K562 (cell line): ENCODE measurements around the gene SCARB2. TPM values are rescaled to one million over a fixed set of nuclear protein-coding genes. Genes with fewer than 3 reads are reported as not detected.

Experiments used
- ATAC-seq: fragments of 200-7000 bp; cut with Tn5 transposase; 3 replicates; pipeline ENCODE4 v1.9.1; 2020; ENCODE audit warnings: moderate library complexity
- BruUV-seq: library from RNA; stranded (reverse); fragments of 400-500 nt; replicated peaks from 2 replicates; lab custom pipeline; 2021; lab: Mats Ljungman, UMichigan
- CTCF ChIA-PET: fragments of 300-600 bp; formaldehyde crosslinking; extraction: SDS; loops from one replicate; lab custom pipeline; 2021; ENCODE audit warnings: low intra/inter-chr PET ratio; lab: Yijun Ruan, JAX
- POLR2A ChIA-PET: fragments of 300-600, 350-650 bp; sonication (Branson Sonifier 250); formaldehyde crosslinking; extraction: SDS; loops from one replicate; lab custom pipeline; 2021; ENCODE audit warnings: antibody characterized with exemption, inconsistent platforms; lab: Yijun Ruan, JAX
- DNase-seq, 4 experiments: peaks; one replicate each; pipeline versions ENCODE4 v3.0.0 to v3.0.0-alpha.2; 2011 to 2018; ENCODE audit warnings: low spot score in 3 of 4, mixed read lengths in 3 of 4; ENCODE audit errors: extremely low read depth in 1 of 4
- FAIRE-seq: peaks from 2 replicates; lab custom pipeline; 2011; peaks lifted over from hg19 to GRCh38; lab: Jason Lieb, UNC
- H2AFZ ChIP-seq: 2 replicates; pipeline ENCODE4 v1.6.0; 2011; ENCODE audit warnings: low read depth, low read length, control low read depth, inconsistent platforms
- H3K27ac ChIP-seq: fragments of 200-600 bp; 3 replicates; pipeline ENCODE4 v1.8.0; 2011; ENCODE audit warnings: low read depth, mild to moderate bottlenecking, control low read depth, inconsistent platforms, low read length, moderate library complexity, mixed read lengths; ENCODE audit errors: extremely low read depth
- H3K27me3 ChIP-seq, 2 experiments: fragments of 300-600 bp in 1 of 2; 2 replicates in 1 of 2; 3 replicates in 1 of 2; pipeline versions ENCODE4 v1.6.0 to v1.8.0; 2011; ENCODE audit warnings: inconsistent platforms in 2 of 2, low read length in 2 of 2, mild to moderate bottlenecking in 1 of 2, mixed read lengths in 1 of 2, moderate library complexity in 1 of 2; ENCODE audit not compliant: control insufficient read depth in 2 of 2, insufficient read depth in 2 of 2
- H3K36me3 ChIP-seq: fragments of 300-600 bp; 3 replicates; pipeline ENCODE4 v1.8.0; 2011; ENCODE audit warnings: mild to moderate bottlenecking, low read length, inconsistent platforms; ENCODE audit not compliant: control insufficient read depth, insufficient read depth
- H3K4me1 ChIP-seq, 2 experiments: fragments of 200-600 bp in 1 of 2; replicated peaks in 1 of 2; 2 replicates in 1 of 2; 3 replicates in 1 of 2; pipeline versions ENCODE4 v1.5.1 to v1.8.0; 2011; ENCODE audit warnings: inconsistent platforms in 2 of 2, low read length in 2 of 2, mild to moderate bottlenecking in 1 of 2, mixed read lengths in 1 of 2, moderate library complexity in 1 of 2; ENCODE audit not compliant: control insufficient read depth in 2 of 2, insufficient read depth in 2 of 2
- H3K4me2 ChIP-seq: 2 replicates; pipeline ENCODE4 v1.6.1; 2011; ENCODE audit warnings: low read length, control low read depth, inconsistent platforms, mixed read lengths; ENCODE audit not compliant: insufficient read depth
- H3K4me3 ChIP-seq: fragments of 200-600 bp; sonication (generic), shearing (Covaris generic); 2 replicates; pipeline ENCODE4 v1.5.1; 2016; ENCODE audit warnings: control low read depth, inconsistent platforms
- H3K79me2 ChIP-seq: fragments of 200-600 bp; 3 replicates; pipeline ENCODE4 v1.8.0; 2011; ENCODE audit warnings: low read length, inconsistent platforms; ENCODE audit not compliant: control insufficient read depth, insufficient read depth
- H3K9ac ChIP-seq, 2 experiments: 2 replicates each; pipeline versions ENCODE4 v1.6.0 to v1.6.1; 2011; ENCODE audit warnings: low read depth in 2 of 2, low read length in 2 of 2, control low read depth in 1 of 2, inconsistent platforms in 1 of 2, mild to moderate bottlenecking in 1 of 2, mixed read lengths in 1 of 2; ENCODE audit not compliant: insufficient read depth in 1 of 2
- H3K9me1 ChIP-seq: one replicate; pipeline ENCODE4 v1.6.0; 2011; ENCODE audit warnings: inconsistent platforms, mild to moderate bottlenecking, low read length, moderate library complexity; ENCODE audit not compliant: control insufficient read depth, insufficient read depth
- H3K9me3 ChIP-seq: replicated peaks from 2 replicates; pipeline ENCODE4 v1.5.1; 2011; ENCODE audit warnings: low read depth, low read length, inconsistent platforms; ENCODE audit not compliant: control insufficient read depth, insufficient read depth
- H4K20me1 ChIP-seq: replicated peaks from 2 replicates; pipeline ENCODE4 v1.6.1; 2011; ENCODE audit warnings: low read length, inconsistent platforms, mixed read lengths; ENCODE audit not compliant: control insufficient read depth, insufficient read depth
- CAMTA2 ChIP-seq: fragments of 250-450 bp; sonication (Bioruptor Pico); conservative IDR thresholded peaks from 2 replicates; pipeline ENCODE4 v1.5.1; 2022
- DDX20 ChIP-seq: fragments of 450-650 bp; IDR thresholded peaks from 2 replicates; pipeline ENCODE4 v1.6.1; 2016; ENCODE audit warnings: missing genetic modification characterization, low read depth, mild to moderate bottlenecking, missing compliant biosample characterization, moderate library complexity
- ELF2 ChIP-seq: fragments of 250-450 bp; sonication (Bioruptor Pico); IDR thresholded peaks from 2 replicates; pipeline ENCODE4 v1.5.0; 2021; ENCODE audit warnings: mild to moderate bottlenecking
- ESRRB ChIP-seq: fragments of 250-450 bp; sonication (Bioruptor Pico); IDR thresholded peaks from 2 replicates; pipeline ENCODE4 v1.5.0; 2020; ENCODE audit warnings: mild to moderate bottlenecking, moderate library complexity, borderline replicate concordance
- GABPA ChIP-seq: fragments of 200-800 bp; sonication (Bioruptor generic); conservative IDR thresholded peaks from 2 replicates; pipeline ENCODE4 v1.6.1; 2016; ENCODE audit warnings: low read depth, missing genetic modification characterization, missing compliant biosample characterization
- LEF1 ChIP-seq: fragments of 450-650 bp; IDR thresholded peaks from 2 replicates; pipeline ENCODE4 v1.6.1; 2016; ENCODE audit warnings: mild to moderate bottlenecking
- MTA2 ChIP-seq: fragments of 450-650 bp; IDR thresholded peaks from 2 replicates; pipeline ENCODE4 v1.6.1; 2016; ENCODE audit warnings: low read depth
- MTF1 ChIP-seq: fragments of 250-450 bp; sonication (Bioruptor Pico); IDR thresholded peaks from 2 replicates; pipeline ENCODE4 v1.9.0; 2021; ENCODE audit warnings: moderate library complexity, mild to moderate bottlenecking, inconsistent platforms, borderline replicate concordance
- ZC3H11A ChIP-seq: IDR thresholded peaks from 2 replicates; pipeline ENCODE4 v1.6.1; 2012; ENCODE audit warnings: low read depth, low read length, improper control_type of control experiment
- ZFP36 ChIP-seq: fragments of 150-350 bp; IDR thresholded peaks from 2 replicates; pipeline ENCODE4 v1.6.1; 2018; ENCODE audit warnings: low read length, low read depth; ENCODE audit not compliant: partially characterized antibody
- ZNF12 ChIP-seq: sonication (generic); formaldehyde crosslinking; IDR thresholded peaks from 2 replicates; pipeline ENCODE4 v1.4.0; 2020; ENCODE audit warnings: mild to moderate bottlenecking, missing genetic modification reagents
- ZNF583 ChIP-seq: fragments of 250-450 bp; sonication (Bioruptor Pico); IDR thresholded peaks from 2 replicates; pipeline ENCODE4 v1.4.0; 2020
- WGBS: fragments of 100-300 bp; shearing (Covaris generic); methylation state at CpG from one replicate; pipeline ENCODE4 v1.1.6; 2016; ENCODE audit warnings: low coverage, mixed read lengths; ENCODE audit not compliant: insufficient coverage; ENCODE audit errors: missing lambda C conversion rate; 5-methylcytosine and 5-hydroxymethylcytosine counted together
- in situ Hi-C: fragments of 300-500 bp; cut with MboI; formaldehyde crosslinking; loops from 4 replicates; pipeline ENCODE4 v1.15.0; 2018; ENCODE audit warnings: inconsistent platforms, mixed read lengths
- intact Hi-C: fragments of 100-400 bp; cut with micrococcal nuclease; formaldehyde crosslinking; loops from 2 replicates; pipeline ENCODE4 v1.14.2; 2022
- polyA plus RNA-seq, 8 experiments: library from polyadenylated mRNA; depleted of rRNA in 4 of 8; stranded (reverse) in 5 of 8; unstranded in 3 of 8; fragments of >200 nt; fragmentation: Nextera tagmentation in 2 of 8; fragmentation: Illumina TruSeq in 1 of 8; extraction: Ambion mirVana in 2 of 8; extraction: Trizol in 1 of 8; gene quantifications; 2 replicates each; pipeline versions ENCODE4 v1.2.1 to v1.2.3, GENCODE V29; 2011 to 2014; ENCODE audit warnings: inconsistent platforms in 1 of 8, missing spikeins in 1 of 8
- total RNA-seq, 7 experiments: library from RNA; depleted of rRNA in 6 of 7; stranded (reverse); fragments of >200 nt in 6 of 7; fragmentation: Illumina TruSeq in 2 of 7; extraction: Trizol in 2 of 7; gene quantifications; 2 replicates each; pipeline versions ENCODE4 v1.2.1 to v1.2.3, GENCODE V29; 2011 to 2021; ENCODE audit warnings: low replicate concordance in 1 of 7
- TF ChIP-seq, protein P1 (sequence below): sonication (generic); formaldehyde crosslinking; IDR thresholded peaks from 2 replicates; pipeline ENCODE4 v1.8.1; 2023; ENCODE audit warnings: mild to moderate bottlenecking, missing genetic modification reagents
- TF ChIP-seq, protein P2 (sequence below): fragments of 250-450 bp; sonication (Bioruptor Pico); IDR thresholded peaks from 2 replicates; pipeline ENCODE4 v1.5.0; 2020; ENCODE audit warnings: mild to moderate bottlenecking
- TF ChIP-seq, protein P3 (sequence below): sonication (generic); formaldehyde crosslinking; IDR thresholded peaks from 2 replicates; pipeline ENCODE4 v1.8.1; 2022; ENCODE audit warnings: missing genetic modification reagents

SCARB2 gene
- total and polyA plus RNA-seq, 9 of the 15 experiments (the other 6 are each of a cell fraction or from before 2014, with no cell fraction given): 6.1 to 25.8 (median 17.8) TPM

DNA sequence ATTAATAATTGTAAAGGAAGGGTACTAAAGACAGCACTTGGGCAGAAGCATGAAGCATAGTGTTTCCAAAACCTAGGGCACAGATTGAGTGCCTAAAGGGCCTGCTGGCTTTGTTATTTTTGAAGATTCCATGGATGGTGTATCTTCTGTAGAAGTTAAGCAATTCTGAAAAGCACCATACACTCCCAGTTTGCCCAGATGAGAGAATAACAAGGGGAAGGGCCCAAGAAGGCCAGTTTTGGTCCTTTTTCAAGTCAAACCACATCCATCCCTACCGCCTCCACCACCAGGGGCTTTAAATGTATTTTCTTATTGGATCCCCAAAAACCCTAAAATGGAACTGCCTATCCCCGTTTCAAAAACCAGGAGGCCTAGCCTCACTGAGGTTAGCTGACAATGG, 17.2 kb downstream of the SCARB2 start:
- H3K9me3 ChIP-seq: no peaks in the 10 kb centered on the region; the same call in 1 of the 2 replicates
- ChIA-PET POLR2A (no interaction called here), CTCF (no interaction called here)
- peaks cover 4 to 21% of the 10 kb centered on the region in 2 experiments; a peak in 4 of 5 replicates for H3K4me1 ChIP-seq
- H2AFZ ChIP-seq: no peak overlapping the region
- in situ Hi-C loops: no loop called here
- TF ChIP-seq ZFP36: no peak
- no peak for TF ChIP-seq MTF1 (CRISPR knock-in tag)
- TF ChIP-seq CAMTA2 (CRISPR knock-in tag): no peak
- no peak for TF ChIP-seq LEF1
- TF ChIP-seq ZNF12 (CRISPR knock-in tag): no peak
- no peak for TF ChIP-seq GABPA (tag)
- no peak for TF ChIP-seq ZNF583 (CRISPR knock-in tag)
- TF ChIP-seq ZC3H11A: no peak
- no peak for TF ChIP-seq ESRRB (CRISPR knock-in tag)
- TF ChIP-seq, protein P1, sequence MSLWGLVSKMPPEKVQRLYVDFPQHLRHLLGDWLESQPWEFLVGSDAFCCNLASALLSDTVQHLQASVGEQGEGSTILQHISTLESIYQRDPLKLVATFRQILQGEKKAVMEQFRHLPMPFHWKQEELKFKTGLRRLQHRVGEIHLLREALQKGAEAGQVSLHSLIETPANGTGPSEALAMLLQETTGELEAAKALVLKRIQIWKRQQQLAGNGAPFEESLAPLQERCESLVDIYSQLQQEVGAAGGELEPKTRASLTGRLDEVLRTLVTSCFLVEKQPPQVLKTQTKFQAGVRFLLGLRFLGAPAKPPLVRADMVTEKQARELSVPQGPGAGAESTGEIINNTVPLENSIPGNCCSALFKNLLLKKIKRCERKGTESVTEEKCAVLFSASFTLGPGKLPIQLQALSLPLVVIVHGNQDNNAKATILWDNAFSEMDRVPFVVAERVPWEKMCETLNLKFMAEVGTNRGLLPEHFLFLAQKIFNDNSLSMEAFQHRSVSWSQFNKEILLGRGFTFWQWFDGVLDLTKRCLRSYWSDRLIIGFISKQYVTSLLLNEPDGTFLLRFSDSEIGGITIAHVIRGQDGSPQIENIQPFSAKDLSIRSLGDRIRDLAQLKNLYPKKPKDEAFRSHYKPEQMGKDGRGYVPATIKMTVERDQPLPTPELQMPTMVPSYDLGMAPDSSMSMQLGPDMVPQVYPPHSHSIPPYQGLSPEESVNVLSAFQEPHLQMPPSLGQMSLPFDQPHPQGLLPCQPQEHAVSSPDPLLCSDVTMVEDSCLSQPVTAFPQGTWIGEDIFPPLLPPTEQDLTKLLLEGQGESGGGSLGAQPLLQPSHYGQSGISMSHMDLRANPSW (CRISPR knock-in tag): no peak
- TF ChIP-seq, protein P2, sequence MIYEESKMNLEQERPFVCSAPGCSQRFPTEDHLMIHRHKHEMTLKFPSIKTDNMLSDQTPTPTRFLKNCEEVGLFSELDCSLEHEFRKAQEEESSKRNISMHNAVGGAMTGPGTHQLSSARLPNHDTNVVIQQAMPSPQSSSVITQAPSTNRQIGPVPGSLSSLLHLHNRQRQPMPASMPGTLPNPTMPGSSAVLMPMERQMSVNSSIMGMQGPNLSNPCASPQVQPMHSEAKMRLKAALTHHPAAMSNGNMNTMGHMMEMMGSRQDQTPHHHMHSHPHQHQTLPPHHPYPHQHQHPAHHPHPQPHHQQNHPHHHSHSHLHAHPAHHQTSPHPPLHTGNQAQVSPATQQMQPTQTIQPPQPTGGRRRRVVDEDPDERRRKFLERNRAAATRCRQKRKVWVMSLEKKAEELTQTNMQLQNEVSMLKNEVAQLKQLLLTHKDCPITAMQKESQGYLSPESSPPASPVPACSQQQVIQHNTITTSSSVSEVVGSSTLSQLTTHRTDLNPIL (CRISPR knock-in tag): no peak
- TF ChIP-seq ELF2 (CRISPR knock-in tag): no peak
- TF ChIP-seq, protein P3, sequence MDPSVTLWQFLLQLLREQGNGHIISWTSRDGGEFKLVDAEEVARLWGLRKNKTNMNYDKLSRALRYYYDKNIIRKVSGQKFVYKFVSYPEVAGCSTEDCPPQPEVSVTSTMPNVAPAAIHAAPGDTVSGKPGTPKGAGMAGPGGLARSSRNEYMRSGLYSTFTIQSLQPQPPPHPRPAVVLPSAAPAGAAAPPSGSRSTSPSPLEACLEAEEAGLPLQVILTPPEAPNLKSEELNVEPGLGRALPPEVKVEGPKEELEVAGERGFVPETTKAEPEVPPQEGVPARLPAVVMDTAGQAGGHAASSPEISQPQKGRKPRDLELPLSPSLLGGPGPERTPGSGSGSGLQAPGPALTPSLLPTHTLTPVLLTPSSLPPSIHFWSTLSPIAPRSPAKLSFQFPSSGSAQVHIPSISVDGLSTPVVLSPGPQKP (CRISPR knock-in tag): no peak
- no peak for TF ChIP-seq DDX20 (tag)
- TF ChIP-seq MTA2: no peak
- H4K20me1 ChIP-seq: no peaks in the 10 kb centered on the region
- no peak overlapping the region for H3K9ac ChIP-seq
- intact Hi-C loops: no loop called here
- H3K9me1 ChIP-seq: no peaks in the 10 kb centered on the region
- 72% methylated on average over 2 of the region's 2 CpGs for WGBS
- ATAC-seq (no peak), FAIRE-seq (no peak), DNase-seq (no peak)
- no peaks in the 10 kb centered on the region for H3K27me3 ChIP-seq
- no TSS peak for BruUV-seq
- no peak overlapping the region for H3K4me2 ChIP-seq
- no peak overlapping the region for H3K4me3 ChIP-seq
- peaks cover 4% of the 10 kb centered on the region; the same call in 1 of the 3 replicates for H3K36me3 ChIP-seq
- no peaks in the 10 kb centered on the region for H3K79me2 ChIP-seq
- no peak overlapping the region for H3K27ac ChIP-seq
